Endodermal cell (in vitro differentiated cells): Measurements from ENCODE around the gene ARHGEF10L. TPM values are rescaled to one million over a fixed set of nuclear protein-coding genes. Genes with fewer than 3 reads are reported as not detected.

Experiments
- DNase-seq: peaks from one replicate; pipeline ENCODE4 v3.0.0-alpha.2; 2017
- H3K27ac ChIP-seq: 2 replicates; pipeline ENCODE4 v1.5.1; 2013; ENCODE audit warnings: mild to moderate bottlenecking, low read depth, low read length, moderate library complexity
- H3K27me3 ChIP-seq: 2 replicates; pipeline ENCODE4 v1.6.1; 2013; ENCODE audit warnings: mild to moderate bottlenecking, low read length, moderate library complexity; ENCODE audit not compliant: insufficient read depth, control insufficient read depth, poor library complexity, severe bottlenecking
- H3K36me3 ChIP-seq: 2 replicates; pipeline ENCODE4 v1.7.0; 2013; ENCODE audit warnings: mild to moderate bottlenecking, low read length, moderate library complexity; ENCODE audit not compliant: control insufficient read depth, insufficient read depth
- H3K4me1 ChIP-seq: one replicate; pipeline ENCODE4 v1.7.0; 2013; ENCODE audit warnings: low read length; ENCODE audit not compliant: control insufficient read depth, insufficient read depth
- H3K4me3 ChIP-seq: 2 replicates; pipeline ENCODE4 v1.5.1; 2013; ENCODE audit warnings: mild to moderate bottlenecking, low read length, moderate library complexity
- H3K9ac ChIP-seq: 2 replicates; pipeline ENCODE4 v1.6.1; 2013; ENCODE audit warnings: mild to moderate bottlenecking, low read length, moderate library complexity; ENCODE audit not compliant: poor library complexity, severe bottlenecking; ENCODE audit errors: extremely low read depth
- H3K9me3 ChIP-seq: 2 replicates; pipeline ENCODE4 v1.6.1; 2013; ENCODE audit warnings: mild to moderate bottlenecking, low read length, moderate library complexity; ENCODE audit not compliant: control insufficient read depth
- H3K27ac Mint-ChIP-seq: 2 replicates; pipeline ENCODE4 v1.8.0; 2020; ENCODE audit warnings: mixed read lengths
- H3K27me3 Mint-ChIP-seq: 2 replicates; pipeline ENCODE4 v1.8.0; 2021; ENCODE audit warnings: mild to moderate bottlenecking, mixed read lengths; ENCODE audit not compliant: insufficient read depth
- H3K36me3 Mint-ChIP-seq: 2 replicates; pipeline ENCODE4 v1.8.0; 2020; ENCODE audit warnings: low read depth, mixed read lengths
- H3K4me1 Mint-ChIP-seq: 2 replicates; pipeline ENCODE4 v1.8.0; 2020; ENCODE audit warnings: mixed read lengths
- H3K4me3 Mint-ChIP-seq: 2 replicates; pipeline ENCODE4 v1.8.0; 2020; ENCODE audit warnings: mild to moderate bottlenecking, moderate library complexity, mixed read lengths
- H3K9me3 Mint-ChIP-seq: 2 replicates; pipeline ENCODE4 v1.8.0; 2020; ENCODE audit warnings: mild to moderate bottlenecking, mixed read lengths
- CTCF ChIP-seq: fragments of 200-600 bp; sonication (generic); conservative IDR thresholded peaks from 2 replicates; pipeline ENCODE4 v1.5.0; 2021; ENCODE audit warnings: antibody characterized with exemption, mild to moderate bottlenecking
- WGBS, 2 experiments: methylation state at CpG; one replicate each; pipeline versions ENCODE4 v1.1.5 to v1.1.7; 2013; ENCODE audit warnings: missing lambda C conversion rate in 2 of 2, mixed read lengths in 1 of 2; ENCODE audit not compliant: insufficient coverage in 1 of 2, insufficient read length in 1 of 2; 5-methylcytosine and 5-hydroxymethylcytosine counted together
- total RNA-seq, 2 donors: library from RNA; stranded (reverse); fragmentation: NEBNext Ultra II Directional in 1 of 2; extraction: Animal tissue kit (Norgen Biotek cat#: 25700) in 1 of 2; gene quantifications; 2 replicates in 1 of 2; 3 replicates in 1 of 2; pipeline ENCODE4 v1.2.1, GENCODE V29; 2021

The ARHGEF10L gene
- total RNA-seq, 2 donors from 2014 or later = 5.2 to 10.5 TPM

GRCh38 chr1:17521946-17522612 lies 17.4 kb upstream of the ARHGEF10L start:
- Histone ChIP-seq H3K4me1 (no peaks in the 10 kb centered on the region), H3K9ac (no peak overlapping the region), H3K4me3 (no peak overlapping the region), H3K36me3 (no peaks in the 10 kb centered on the region), H3K27me3 (peaks cover 13% of the 10 kb centered on the region), H3K27ac (no peak overlapping the region), H3K9me3 (no peaks in the 10 kb centered on the region)
- Mint-ChIP-seq H3K27ac (no peak overlapping the region), H3K36me3 (no peaks in the 10 kb centered on the region), H3K27me3 (peaks cover 61% of the 10 kb centered on the region), H3K4me3 (no peak overlapping the region), H3K4me1 (no peaks in the 10 kb centered on the region), H3K9me3 (no peaks in the 10 kb centered on the region)
- DNase-seq = peak; percentile 62
- WGBS, 2 experiments = 76 to 79% methylated on average over 11 to 19 of the region's 19 CpGs
- no peak for TF ChIP-seq CTCF

DNA sequence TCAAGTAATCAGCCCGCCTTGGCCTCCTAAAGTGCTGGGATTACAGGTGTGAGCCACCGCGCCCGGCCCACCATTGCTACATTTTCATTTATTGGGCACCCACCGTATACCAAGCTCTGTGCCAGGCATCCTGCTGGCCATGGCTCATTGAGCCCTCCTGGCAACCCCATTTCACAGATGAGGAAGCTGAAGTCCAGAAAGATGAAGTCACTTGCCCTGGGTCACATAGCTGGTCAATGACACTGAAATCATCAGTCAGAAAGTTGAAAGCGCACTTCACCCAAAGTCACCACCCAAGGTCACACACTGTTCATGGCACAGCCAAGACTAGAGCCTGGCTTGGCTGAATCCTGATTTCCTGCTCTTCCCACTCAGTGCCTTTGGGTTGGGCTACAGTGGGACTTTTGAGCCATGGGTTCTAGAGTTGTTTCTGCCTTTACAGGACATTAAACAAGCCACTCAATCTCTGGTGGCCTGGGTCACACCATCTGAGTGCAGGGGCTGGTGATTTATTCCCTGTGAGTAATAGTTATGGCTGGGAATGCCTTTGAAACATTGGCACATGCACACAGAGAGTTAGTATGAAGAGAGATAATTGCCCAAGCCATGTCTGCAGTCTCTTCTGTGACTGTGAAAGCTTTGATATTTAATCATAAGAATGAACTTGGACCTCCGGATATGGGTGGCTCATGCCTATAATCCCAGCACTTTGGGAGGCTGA lies 16.0 kb upstream of the ARHGEF10L start:
- Histone ChIP-seq H3K36me3 (no peaks in the 10 kb centered on the region), H3K9ac (no peak overlapping the region), H3K4me3 (no peak overlapping the region), H3K4me1 (no peaks in the 10 kb centered on the region), H3K9me3 (no peaks in the 10 kb centered on the region), H3K27me3 (peaks cover 17% of the 10 kb centered on the region), H3K27ac (no peak overlapping the region)
- no peak overlapping the region for H3K4me3 Mint-ChIP-seq
- H3K4me1 Mint-ChIP-seq = peaks cover 3% of the 10 kb centered on the region
- no peak overlapping the region for H3K27ac Mint-ChIP-seq
- peaks cover 70% of the 10 kb centered on the region for H3K27me3 Mint-ChIP-seq
- H3K36me3 Mint-ChIP-seq = no peaks in the 10 kb centered on the region
- no peak for TF ChIP-seq CTCF
- no peaks in the 10 kb centered on the region for H3K9me3 Mint-ChIP-seq
- 96 to 98% methylated on average over 6 to 7 of the region's 7 CpGs for WGBS, 2 experiments
- DNase-seq = no peak

DNA sequence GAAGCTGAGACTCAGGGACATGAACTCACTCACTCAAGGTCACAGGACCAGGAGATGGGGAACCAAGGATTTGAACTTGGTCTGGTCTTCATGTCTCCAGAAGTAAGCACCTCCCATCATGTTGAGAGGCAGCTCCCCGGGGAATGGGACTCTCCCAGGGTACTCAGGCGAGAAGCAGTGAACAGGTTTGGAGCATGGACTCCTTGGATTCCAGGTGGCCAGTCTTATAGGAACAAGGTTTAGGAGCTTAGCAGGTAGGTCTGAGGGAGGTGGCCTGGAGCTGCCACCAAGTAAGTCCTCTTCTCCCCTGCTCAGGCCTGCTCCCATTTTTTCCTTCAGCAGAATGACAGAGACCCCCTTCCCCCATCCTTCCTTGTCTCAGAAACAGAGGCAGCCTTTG lies 14.9 kb upstream of the ARHGEF10L start:
- TF ChIP-seq CTCF = no peak
- no peaks in the 10 kb centered on the region for H3K9me3 Mint-ChIP-seq
- Histone ChIP-seq H3K36me3 (no peaks in the 10 kb centered on the region), H3K4me1 (no peaks in the 10 kb centered on the region), H3K4me3 (no peak overlapping the region), H3K27ac (no peak overlapping the region), H3K9me3 (no peaks in the 10 kb centered on the region), H3K27me3 (peaks cover 17% of the 10 kb centered on the region), H3K9ac (no peak overlapping the region)
- no peak overlapping the region for H3K27ac Mint-ChIP-seq
- no peak overlapping the region for H3K4me3 Mint-ChIP-seq
- peaks cover 81% of the 10 kb centered on the region for H3K27me3 Mint-ChIP-seq
- no peaks in the 10 kb centered on the region for H3K36me3 Mint-ChIP-seq
- no peak for DNase-seq
- 89% methylated on average over 2 of the region's 2 CpGs; no CpG with 5 or more reads in 1 of the 2 experiments for WGBS, 2 experiments
- peaks cover 3% of the 10 kb centered on the region for H3K4me1 Mint-ChIP-seq
